Spleen (tissue), 11 donors: Measurements from ENCODE around the gene CCDC63. TPM values are rescaled to one million over a fixed set of nuclear protein-coding genes. Genes with fewer than 3 reads are reported as not detected.

Experiments used
- DNase-seq: peaks from one replicate; pipeline ENCODE4 v3.0.0-alpha.2; 2020
- H3K27ac ChIP-seq, 8 donors: fragments of 200-600 bp; sonication (generic) in 7 of 8; 1 replicate in 4 of 8; 2 replicates in 4 of 8; pipeline versions ENCODE4 v1.5.0 to v1.8.0; 2016 to 2021; ENCODE audit warnings: inconsistent platforms in 4 of 8, mild to moderate bottlenecking in 4 of 8, moderate library complexity in 1 of 8
- H3K27me3 ChIP-seq, 7 donors: fragments of 200-600 bp; sonication (generic) in 6 of 7; replicated peaks in 1 of 7; 1 replicate in 4 of 7; 2 replicates in 3 of 7; pipeline versions ENCODE4 v1.5.0 to v1.8.0; 2016 to 2021; ENCODE audit warnings: inconsistent platforms in 3 of 7, mild to moderate bottlenecking in 1 of 7
- H3K36me3 ChIP-seq, 6 donors: fragments of 200-600 bp; sonication (generic) in 5 of 6; 1 replicate in 4 of 6; 2 replicates in 2 of 6; pipeline versions ENCODE4 v1.5.0 to v1.8.0; 2016 to 2021; ENCODE audit warnings: inconsistent platforms in 2 of 6
- H3K4me1 ChIP-seq, 6 donors: fragments of 200-600 bp; sonication (generic) in 5 of 6; 1 replicate in 3 of 6; 2 replicates in 3 of 6; pipeline versions ENCODE4 v1.5.0 to v1.8.0; 2016 to 2021; ENCODE audit warnings: inconsistent platforms in 3 of 6
- H3K4me3 ChIP-seq, 8 donors: fragments of 200-600 bp; sonication (generic) in 7 of 8; 1 replicate in 4 of 8; 2 replicates in 4 of 8; pipeline versions ENCODE4 v1.5.0 to v1.8.0; 2016 to 2021; ENCODE audit warnings: inconsistent platforms in 4 of 8, mild to moderate bottlenecking in 4 of 8, moderate library complexity in 2 of 8
- H3K9me3 ChIP-seq, 8 donors: fragments of 200-600 bp; sonication (generic) in 7 of 8; 1 replicate in 4 of 8; 2 replicates in 4 of 8; pipeline versions ENCODE4 v1.5.0 to v1.8.0; 2016 to 2021; ENCODE audit warnings: inconsistent platforms in 4 of 8
- CTCF ChIP-seq, 11 experiments: fragments of 200-600 bp in 7 of 11; fragments of 450-650 bp in 4 of 11; sonication (generic) in 4 of 11; IDR thresholded peaks in 8 of 11; conservative IDR thresholded peaks in 3 of 11; 1 replicate in 7 of 11; 2 replicates in 4 of 11; pipeline versions ENCODE4 v1.4.0 to v1.8.0; 2016 to 2021; ENCODE audit warnings: antibody characterized with exemption in 11 of 11, inconsistent platforms in 4 of 11, mild to moderate bottlenecking in 1 of 11
- POLR2A ChIP-seq, 3 donors: fragments of 450-650 bp; IDR thresholded peaks; one replicate each; pipeline ENCODE4 v1.5.1; 2017; ENCODE audit warnings: antibody characterized with exemption in 3 of 3, mild to moderate bottlenecking in 1 of 3
- POLR2AphosphoS5 ChIP-seq, 3 donors: sonication (generic); formaldehyde crosslinking; IDR thresholded peaks; one replicate each; pipeline ENCODE4 v1.5.1; 2017; ENCODE audit warnings: antibody characterized with exemption in 3 of 3
- WGBS, 5 donors: extraction: QIAGEN DNeasy Blood & Tissue Kit in 3 of 5; methylation state at CpG; one replicate each; pipeline versions ENCODE4 v1.1.5 to v1.1.7; 2013 to 2018; 5-methylcytosine and 5-hydroxymethylcytosine counted together
- intact Hi-C: fragments of 100-400 bp; cut with DNase I; formaldehyde crosslinking; loops from one replicate; pipeline ENCODE4 v1.15.0; 2023; ENCODE audit warnings: low total_unique reads
- polyA plus RNA-seq, 3 donors: library from polyadenylated mRNA; stranded (reverse); fragments of 200-250 nt; gene quantifications; one replicate each; pipeline ENCODE4 v1.2.1, GENCODE V29; 2013
- total RNA-seq, 7 donors: library from RNA; depleted of rRNA in 3 of 7; stranded (reverse); fragments of >200 nt in 3 of 7; fragmentation: NEBNext Ultra II Directional in 4 of 7; extraction: Animal tissue kit (Norgen Biotek cat#: 25700) in 4 of 7; gene quantifications; one replicate each; pipeline versions ENCODE4 v1.1.0 to v1.2.1, GENCODE V29; 2016 to 2021
- donor health status: healthy with polysubstance abuse.
- donor health status: DM: no; HTN: no; CAD: no; lungs with moderate emphysema.
- donor health status: DM: no; HTN: no; CAD: no.
- donor health status: Bipolar disorder and iron deficiency.
- donor health status: healthy.
- donor health status: DM: no; HTN: no; CAD: no.
- donor health status: DM: yes; HTN: yes; CAD: no.

Gene CCDC63
- total and polyA plus RNA-seq, 10 donors: not detected

GRCh38 chr12:110907583-110907982, 60.8 kb downstream of the CCDC63 start:
- Histone ChIP-seq H3K4me3 (no peak overlapping the region), H3K9me3 (no peaks in the 10 kb centered on the region), H3K4me1 (peaks cover 0 to 15% (median 2%) of the 10 kb centered on the region in 6 donors), H3K36me3 (no peaks in the 10 kb centered on the region), H3K27ac (no peak overlapping the region), H3K27me3 (no peaks in the 10 kb centered on the region)
- no peak for DNase-seq
- intact Hi-C loops: no loop called here
- WGBS, 5 donors: 63 to 74% (median 64%) methylated on average over 8 of the region's 8 CpGs
- TF ChIP-seq POLR2AphosphoS5 (IDR thresholded peaks at IDR 0.05) (no peak), POLR2A (IDR thresholded peaks at IDR 0.05) (no peak), CTCF (IDR thresholded peaks at IDR 0.05 in 8 of 11, conservative IDR thresholded peaks at IDR 0.05 in 3 of 11) (no peak)

- no peaks in the 10 kb centered on the region for H3K27me3 ChIP-seq
- no peak for DNase-seq
- no peak for TF ChIP-seq POLR2AphosphoS5 (IDR thresholded peaks at IDR 0.05)
- TF ChIP-seq CTCF (IDR thresholded peaks at IDR 0.05 in 8 of 11, conservative IDR thresholded peaks at IDR 0.05 in 3 of 11): no peak
- TF ChIP-seq POLR2A (IDR thresholded peaks at IDR 0.05): no peak
- 70 to 82% (median 75%) methylated on average over 9 to 14 of the region's 14 CpGs for WGBS, 5 donors
- no peaks in the 10 kb centered on the region for H3K9me3 ChIP-seq
- H3K4me3 ChIP-seq: no peak overlapping the region
- peaks cover 0 to 25% (median 9%) of the 10 kb centered on the region in 6 donors for H3K4me1 ChIP-seq
- no peak overlapping the region for H3K27ac ChIP-seq
- intact Hi-C loops: no loop called here
- no peaks in the 10 kb centered on the region for H3K36me3 ChIP-seq
Observed at GRCh38 chr12:110908377-110909152, 61.8 kb downstream of the CCDC63 start.

GRCh38 chr12:110912263-110912662, 65.5 kb downstream of the CCDC63 start:
- Histone ChIP-seq H3K4me1 (peaks cover 0 to 21% (median 10%) of the 10 kb centered on the region in 6 donors), H3K36me3 (no peaks in the 10 kb centered on the region), H3K27me3 (no peaks in the 10 kb centered on the region), H3K4me3 (no peak overlapping the region), H3K27ac (no peak overlapping the region), H3K9me3 (no peaks in the 10 kb centered on the region)
- WGBS, 5 donors: 82 to 87% (median 85%) methylated on average over 6 of the region's 6 CpGs
- intact Hi-C loops: no loop called here
- no peak for DNase-seq
- TF ChIP-seq CTCF (IDR thresholded peaks at IDR 0.05 in 8 of 11, conservative IDR thresholded peaks at IDR 0.05 in 3 of 11): no peak
- no peak for TF ChIP-seq POLR2AphosphoS5 (IDR thresholded peaks at IDR 0.05)

GRCh38 chr12:110913119-110914056, 66.6 kb downstream of the CCDC63 start:
- intact Hi-C loops: no loop called here
- no peak for DNase-seq
- Histone ChIP-seq H3K27ac (peak overlapping the region in 7 of 8 donors; percentile 4 to 84 (median 55)), H3K4me3 (no peak overlapping the region), H3K9me3 (no peaks in the 10 kb centered on the region), H3K27me3 (no peaks in the 10 kb centered on the region), H3K4me1 (peaks cover 0 to 21% (median 10%) of the 10 kb centered on the region in 6 donors), H3K36me3 (no peaks in the 10 kb centered on the region)
- 62 to 76% (median 69%) methylated on average over 13 to 14 of the region's 14 CpGs for WGBS, 5 donors
- TF ChIP-seq CTCF (IDR thresholded peaks at IDR 0.05 in 8 of 11, conservative IDR thresholded peaks at IDR 0.05 in 3 of 11) (no peak), POLR2A (IDR thresholded peaks at IDR 0.05) (no peak), POLR2AphosphoS5 (IDR thresholded peaks at IDR 0.05) (no peak)
